ENCODE measurements around the gene ARHGAP27. TPM values are rescaled to one million over a fixed set of nuclear protein-coding genes. Genes with fewer than 3 reads are reported as not detected.

Gene ARHGAP27
- total and polyA plus RNA-seq, 2 of the 13 experiments (the other 11 are each of a cell fraction or from before 2014, with no cell fraction given) = 15.5 to 18.9 TPM

DNA sequence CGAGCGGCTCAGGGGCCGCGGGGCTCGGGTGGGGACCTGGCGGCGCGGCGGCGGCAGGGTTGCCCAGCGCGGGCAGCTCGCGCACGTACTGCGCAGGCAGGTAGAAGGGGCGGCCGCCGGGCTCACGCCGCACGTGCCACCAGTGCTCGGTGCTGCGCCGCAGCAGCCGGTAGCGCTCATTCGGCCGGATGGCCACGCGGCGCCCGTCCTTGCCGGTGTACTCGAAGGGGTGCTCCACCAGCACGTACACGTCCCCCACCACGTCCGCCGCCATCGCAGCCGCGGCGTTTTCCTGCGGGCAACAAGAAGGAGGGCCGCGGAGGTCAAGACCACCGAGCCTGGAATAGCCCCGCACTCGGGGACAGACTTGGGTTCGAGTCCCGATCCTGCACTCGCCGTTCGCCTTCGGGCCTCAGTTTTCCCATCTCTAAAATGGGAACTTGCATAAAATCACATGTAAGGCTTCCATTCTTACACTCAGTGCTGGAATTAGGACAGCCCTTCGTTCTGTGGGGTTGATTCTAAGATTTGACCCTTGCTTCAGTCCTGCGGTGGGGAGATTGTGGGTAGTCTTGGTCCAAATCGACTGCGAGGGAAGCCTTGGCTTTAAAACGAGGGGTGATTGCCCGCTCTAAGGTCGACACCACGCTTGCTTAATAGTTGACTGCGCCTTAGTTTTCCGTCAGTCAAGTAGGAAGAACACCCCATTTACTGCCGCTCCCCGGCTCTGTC lies 2.5 kb downstream of the ARHGAP27 start (continued):
- TF ChIP-seq GLI4 (CRISPR knock-in tag; IDR thresholded peaks at IDR 0.05; ENCODE audit: borderline replicate concordance) (no peak), NKX3-1 (CRISPR knock-in tag; IDR thresholded peaks at IDR 0.05) (no peak), PRMT3 (CRISPR knock-in tag; IDR thresholded peaks at IDR 0.05; ENCODE audit: borderline replicate concordance, low read depth) (no peak), MTA3 (CRISPR knock-in tag; IDR thresholded peaks at IDR 0.05) (no peak), ZNF337 (CRISPR knock-in tag; IDR thresholded peaks at IDR 0.05; ENCODE audit: borderline replicate concordance, low read depth) (no peak), DR1 (CRISPR knock-in tag; IDR thresholded peaks at IDR 0.05) (no peak), ZSCAN25 (CRISPR knock-in tag; IDR thresholded peaks at IDR 0.05) (no peak), STAT5B (CRISPR knock-in tag; IDR thresholded peaks at IDR 0.05) (no peak), NR2F6 (IDR thresholded peaks at IDR 0.05) (no peak), NR2F6 (CRISPR knock-in tag; IDR thresholded peaks at IDR 0.05) (no peak), FOXM1 (CRISPR knock-in tag; IDR thresholded peaks at IDR 0.05) (no peak), HHEX (CRISPR knock-in tag; IDR thresholded peaks at IDR 0.05) (no peak), ZNF282 (IDR thresholded peaks at IDR 0.05; ENCODE audit: partially characterized antibody) (no peak), FOXP1 (IDR thresholded peaks at IDR 0.05) (no peak), FOXP1 (CRISPR knock-in tag; IDR thresholded peaks at IDR 0.05) (no peak), DMAP1 (CRISPR knock-in tag; IDR thresholded peaks at IDR 0.05) (no peak), MXI1 (IDR thresholded peaks at IDR 0.05; ENCODE audit: borderline replicate concordance, low read depth, low read length) (no peak), ZNF737 (CRISPR knock-in tag; IDR thresholded peaks at IDR 0.05; ENCODE audit: borderline replicate concordance) (no peak), ZNF260 (CRISPR knock-in tag; IDR thresholded peaks at IDR 0.05; ENCODE audit: borderline replicate concordance, low read depth) (no peak), U2AF1 (optimal IDR thresholded peaks at IDR 0.05; ENCODE audit: low read depth, low read length) (no peak), ATRX (CRISPR knock-in tag; IDR thresholded peaks at IDR 0.05; ENCODE audit: borderline replicate concordance) (no peak), ZZZ3 (CRISPR knock-in tag; IDR thresholded peaks at IDR 0.05; ENCODE audit: borderline replicate concordance) (no peak), KDM1A (CRISPR knock-in tag; IDR thresholded peaks at IDR 0.05) (peak; percentile 92), ZNF30 (CRISPR knock-in tag; IDR thresholded peaks at IDR 0.05) (no peak), HNRNPH1 (optimal IDR thresholded peaks at IDR 0.05; ENCODE audit: low read depth, low read length) (no peak), MAFK (conservative IDR thresholded peaks at IDR 0.05 in 1 of 2, IDR thresholded peaks at IDR 0.05 in 1 of 2; ENCODE audit: low read length in 2 of 2) (no peak), RBAK (CRISPR knock-in tag; IDR thresholded peaks at IDR 0.05) (no peak), RCOR2 (CRISPR knock-in tag; IDR thresholded peaks at IDR 0.05) (peak; percentile 84), ZNF768 (CRISPR knock-in tag; IDR thresholded peaks at IDR 0.05) (no peak), MAF1 (CRISPR knock-in tag; IDR thresholded peaks at IDR 0.05; ENCODE audit: borderline replicate concordance) (no peak), CCAR2 (optimal IDR thresholded peaks at IDR 0.05; ENCODE audit: low read depth, low read length) (no peak), SALL2 (CRISPR knock-in tag; IDR thresholded peaks at IDR 0.05) (no peak)
- TF ChIP-seq, protein P1, sequence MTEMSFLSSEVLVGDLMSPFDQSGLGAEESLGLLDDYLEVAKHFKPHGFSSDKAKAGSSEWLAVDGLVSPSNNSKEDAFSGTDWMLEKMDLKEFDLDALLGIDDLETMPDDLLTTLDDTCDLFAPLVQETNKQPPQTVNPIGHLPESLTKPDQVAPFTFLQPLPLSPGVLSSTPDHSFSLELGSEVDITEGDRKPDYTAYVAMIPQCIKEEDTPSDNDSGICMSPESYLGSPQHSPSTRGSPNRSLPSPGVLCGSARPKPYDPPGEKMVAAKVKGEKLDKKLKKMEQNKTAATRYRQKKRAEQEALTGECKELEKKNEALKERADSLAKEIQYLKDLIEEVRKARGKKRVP (CRISPR knock-in tag; IDR thresholded peaks at IDR 0.05) = no peak
- TF ChIP-seq, protein P2, sequence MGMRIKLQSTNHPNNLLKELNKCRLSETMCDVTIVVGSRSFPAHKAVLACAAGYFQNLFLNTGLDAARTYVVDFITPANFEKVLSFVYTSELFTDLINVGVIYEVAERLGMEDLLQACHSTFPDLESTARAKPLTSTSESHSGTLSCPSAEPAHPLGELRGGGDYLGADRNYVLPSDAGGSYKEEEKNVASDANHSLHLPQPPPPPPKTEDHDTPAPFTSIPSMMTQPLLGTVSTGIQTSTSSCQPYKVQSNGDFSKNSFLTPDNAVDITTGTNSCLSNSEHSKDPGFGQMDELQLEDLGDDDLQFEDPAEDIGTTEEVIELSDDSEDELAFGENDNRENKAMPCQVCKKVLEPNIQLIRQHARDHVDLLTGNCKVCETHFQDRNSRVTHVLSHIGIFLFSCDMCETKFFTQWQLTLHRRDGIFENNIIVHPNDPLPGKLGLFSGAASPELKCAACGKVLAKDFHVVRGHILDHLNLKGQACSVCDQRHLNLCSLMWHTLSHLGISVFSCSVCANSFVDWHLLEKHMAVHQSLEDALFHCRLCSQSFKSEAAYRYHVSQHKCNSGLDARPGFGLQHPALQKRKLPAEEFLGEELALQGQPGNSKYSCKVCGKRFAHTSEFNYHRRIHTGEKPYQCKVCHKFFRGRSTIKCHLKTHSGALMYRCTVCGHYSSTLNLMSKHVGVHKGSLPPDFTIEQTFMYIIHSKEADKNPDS (CRISPR knock-in tag; IDR thresholded peaks at IDR 0.05) = no peak

All from HepG2 (cell line).